CD14-positive monocyte (primary cell): ENCODE results near the gene SLC28A3. TPM values are rescaled to one million over a fixed set of nuclear protein-coding genes. Genes with fewer than 3 reads are reported as not detected.

Experiments used
- DNase-seq, 3 donors: peaks; one replicate each; pipeline ENCODE4 v3.0.0-alpha.2; 2011 to 2022
- H2AFZ ChIP-seq: 2 replicates; pipeline ENCODE4 v1.6.0; 2012; ENCODE audit warnings: mild to moderate bottlenecking, low read depth, low read length, inconsistent platforms; ENCODE audit not compliant: insufficient read depth, poor library complexity, severe bottlenecking
- H3K27ac ChIP-seq, 2 donors: 1 replicate in 1 of 2; 2 replicates in 1 of 2; pipeline ENCODE4 v1.5.1; 2012 to 2013; ENCODE audit warnings: low read length in 2 of 2, control low read depth in 1 of 2, inconsistent platforms in 1 of 2, low read depth in 1 of 2, mild to moderate bottlenecking in 1 of 2
- H3K27me3 ChIP-seq, 2 donors: one replicate each; pipeline versions ENCODE4 v1.6.0 to v1.6.1; 2011 to 2013; ENCODE audit warnings: low read length in 2 of 2; ENCODE audit not compliant: control insufficient read depth in 2 of 2, insufficient read depth in 2 of 2
- H3K36me3 ChIP-seq, 2 donors: replicated peaks in 1 of 2; 1 replicate in 1 of 2; 2 replicates in 1 of 2; pipeline versions ENCODE4 v1.5.1 to v1.6.1; 2012 to 2013; ENCODE audit warnings: low read length in 2 of 2, control low read depth in 1 of 2, inconsistent platforms in 1 of 2, mild to moderate bottlenecking in 1 of 2; ENCODE audit not compliant: insufficient read depth in 2 of 2, control insufficient read depth in 1 of 2
- H3K4me1 ChIP-seq, 2 donors: 1 replicate in 1 of 2; 2 replicates in 1 of 2; pipeline versions ENCODE4 v1.5.1 to v1.6.1; 2012 to 2013; ENCODE audit warnings: low read length in 2 of 2, control low read depth in 1 of 2, inconsistent platforms in 1 of 2, mild to moderate bottlenecking in 1 of 2, moderate library complexity in 1 of 2; ENCODE audit not compliant: insufficient read depth in 2 of 2, control insufficient read depth in 1 of 2
- H3K4me2 ChIP-seq: replicated peaks from 2 replicates; pipeline ENCODE3; 2012; ENCODE audit warnings: low read length, moderate library complexity, mild to moderate bottlenecking; ENCODE audit not compliant: poor library complexity, severe bottlenecking; ENCODE audit errors: extremely low read depth
- H3K4me3 ChIP-seq, 3 experiments: fragments of 200-600 bp in 1 of 3; sonication (generic) in 1 of 3; replicated peaks in 1 of 3; 1 replicate in 2 of 3; 2 replicates in 1 of 3; pipeline ENCODE4 v1.5.1; 2011 to 2013; ENCODE audit warnings: low read length in 3 of 3, mild to moderate bottlenecking in 3 of 3, control low read depth in 2 of 3, low read depth in 2 of 3, inconsistent platforms in 1 of 3, moderate library complexity in 1 of 3
- H3K79me2 ChIP-seq: 2 replicates; pipeline ENCODE4 v1.6.0; 2012; ENCODE audit warnings: mild to moderate bottlenecking, control low read depth, inconsistent platforms, low read length, moderate library complexity; ENCODE audit not compliant: insufficient read depth
- H3K9ac ChIP-seq: 2 replicates; pipeline ENCODE4 v1.6.0; 2017; ENCODE audit warnings: low read length, mild to moderate bottlenecking; ENCODE audit not compliant: insufficient read depth, poor library complexity, severe bottlenecking
- H3K9me3 ChIP-seq, 2 donors: replicated peaks in 1 of 2; 1 replicate in 1 of 2; 2 replicates in 1 of 2; pipeline versions ENCODE4 v1.5.1 to v1.6.1; 2012 to 2013; ENCODE audit warnings: low read length in 2 of 2, control low read depth in 1 of 2; ENCODE audit not compliant: control insufficient read depth in 1 of 2, insufficient read depth in 1 of 2
- H4K20me1 ChIP-seq: 2 replicates; pipeline ENCODE4 v1.6.0; 2012; ENCODE audit warnings: mild to moderate bottlenecking, low read length, control low read depth, moderate library complexity; ENCODE audit not compliant: insufficient read depth
- H3K27ac Mint-ChIP-seq, 7 donors: one replicate each; pipeline ENCODE4 v1.8.0; 2020; ENCODE audit warnings: mild to moderate bottlenecking in 7 of 7, mixed read lengths in 7 of 7, moderate library complexity in 6 of 7, inconsistent platforms in 2 of 7
- H3K27me3 Mint-ChIP-seq, 3 donors: one replicate each; pipeline ENCODE4 v1.8.0; 2021 to 2022; ENCODE audit warnings: low read depth in 3 of 3, mild to moderate bottlenecking in 3 of 3, mixed read lengths in 3 of 3, moderate library complexity in 3 of 3, inconsistent platforms in 1 of 3
- H3K36me3 Mint-ChIP-seq, 2 donors: one replicate each; pipeline ENCODE4 v1.8.0; 2020; ENCODE audit warnings: mixed read lengths in 2 of 2, inconsistent platforms in 1 of 2, mild to moderate bottlenecking in 1 of 2
- H3K4me1 Mint-ChIP-seq: one replicate; pipeline ENCODE4 v1.8.0; 2020; ENCODE audit warnings: mild to moderate bottlenecking, mixed read lengths
- H3K4me3 Mint-ChIP-seq, 2 donors: one replicate each; pipeline ENCODE4 v1.8.0; 2020; ENCODE audit warnings: mild to moderate bottlenecking in 2 of 2, mixed read lengths in 2 of 2, moderate library complexity in 1 of 2
- H3K9me3 Mint-ChIP-seq, 7 donors: one replicate each; pipeline ENCODE4 v1.8.0; 2020 to 2022; ENCODE audit warnings: mixed read lengths in 7 of 7, mild to moderate bottlenecking in 6 of 7, moderate library complexity in 6 of 7, inconsistent platforms in 2 of 7
- CTCF ChIP-seq: fragments of 200-600 bp; IDR thresholded peaks from one replicate; pipeline ENCODE4 v1.8.0; 2022; ENCODE audit warnings: antibody characterized with exemption, mild to moderate bottlenecking
- WGBS: methylation state at CpG from one replicate; pipeline ENCODE4 v1.1.5; 2013; ENCODE audit warnings: missing lambda C conversion rate; ENCODE audit not compliant: insufficient coverage; 5-methylcytosine and 5-hydroxymethylcytosine counted together
- intact Hi-C, 2 donors: fragments of 100-400 bp; cut with micrococcal nuclease; formaldehyde crosslinking; loops; one replicate each; pipeline versions ENCODE4 v1.15.0 to v1.15.1; 2023
- polyA plus RNA-seq, 3 donors: library from polyadenylated mRNA; depleted of rRNA in 1 of 3; unstranded in 2 of 3; stranded (reverse) in 1 of 3; fragments of 300-500 nt in 2 of 3; fragments of >200 nt in 1 of 3; fragmentation: Illumina TruSeq in 2 of 3; gene quantifications; 1 replicate in 2 of 3; 2 replicates in 1 of 3; pipeline ENCODE4 v1.2.3, GENCODE V29; 2012 to 2021

The SLC28A3 gene
- polyA plus RNA-seq, 3 donors: 1.9 TPM; not detected in 2

GRCh38 chr9:84361645-84362044 is 21.1 kb upstream of the SLC28A3 start:
- Histone ChIP-seq H4K20me1 (no peaks in the 10 kb centered on the region), H3K9ac (no peak overlapping the region), H2AFZ (no peak overlapping the region), H3K36me3 (no peaks in the 10 kb centered on the region), H3K27me3 (no peaks in the 10 kb centered on the region), H3K4me2 (no peak overlapping the region), H3K9me3 (no peaks in the 10 kb centered on the region), H3K27ac (no peak overlapping the region), H3K79me2 (no peaks in the 10 kb centered on the region), H3K4me3 (no peak overlapping the region), H3K4me1 (peaks cover 15 to 29% of the 10 kb centered on the region in 2 donors)
- intact Hi-C loops: no loop called here
- Mint-ChIP-seq H3K36me3 (peaks cover 2 to 5% of the 10 kb centered on the region in 2 donors), H3K4me3 (peak overlapping the region in 1 of 2 donors; percentile 9), H3K27me3 (peaks cover 0 to 2% (median 0%) of the 10 kb centered on the region in 3 donors), H3K4me1 (peaks cover 45% of the 10 kb centered on the region), H3K9me3 (peaks cover 0 to 2% (median 1%) of the 10 kb centered on the region in 7 donors), H3K27ac (peak overlapping the region in 2 of 7 donors; percentile 46 to 50)
- DNase-seq: no peak
- no CpG with 5 or more reads among the region's 6 CpGs for WGBS
- no peak for TF ChIP-seq CTCF

DNA sequence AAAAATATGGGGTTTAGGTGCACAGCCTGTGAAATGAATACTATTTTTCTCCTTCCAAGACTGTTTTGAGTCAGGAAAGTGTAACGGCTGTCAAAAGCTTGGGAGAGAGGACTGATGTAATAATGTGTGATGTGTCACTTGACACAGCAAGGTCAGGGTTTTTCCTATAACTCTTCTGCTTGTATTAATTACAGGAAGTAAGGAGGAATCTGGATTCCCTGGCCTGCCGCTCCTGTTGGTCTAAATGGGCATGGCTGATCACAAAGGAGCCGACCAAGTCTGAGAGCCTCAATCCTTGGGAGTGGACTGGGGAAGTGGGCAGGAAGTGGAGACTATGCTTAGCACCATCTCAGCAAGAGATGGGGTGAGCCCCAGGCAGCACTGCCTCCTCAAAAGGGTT is 16.7 kb upstream of the SLC28A3 start:
- peak overlapping the region in 1 of 7 donors; percentile 58 for H3K27ac Mint-ChIP-seq
- H3K4me1 Mint-ChIP-seq: peaks cover 19% of the 10 kb centered on the region
- intact Hi-C loops: no loop called here
- H3K27me3 ChIP-seq: no peaks in the 10 kb centered on the region
- 86% methylated on average over 1 of the region's 3 CpGs for WGBS
- no peak overlapping the region for H3K4me2 ChIP-seq
- peaks cover 0 to 1% (median 0%) of the 10 kb centered on the region in 7 donors for H3K9me3 Mint-ChIP-seq
- H3K9ac ChIP-seq: no peak overlapping the region
- peak overlapping the region; percentile 12 for H2AFZ ChIP-seq
- peak in 2 of 3 donors; percentile 5 to 59 for DNase-seq
- H3K27ac ChIP-seq: no peak overlapping the region
- no peak for TF ChIP-seq CTCF
- H3K4me1 ChIP-seq: peaks cover 0 to 8% of the 10 kb centered on the region in 2 donors
- peaks cover 0 to 3% (median 0%) of the 10 kb centered on the region in 3 donors for H3K27me3 Mint-ChIP-seq
- H3K4me3 Mint-ChIP-seq: no peak overlapping the region
- no peaks in the 10 kb centered on the region for H3K36me3 Mint-ChIP-seq
- H3K36me3 ChIP-seq: no peaks in the 10 kb centered on the region
- no peaks in the 10 kb centered on the region for H3K9me3 ChIP-seq
- H3K4me3 ChIP-seq: no peak overlapping the region
- H3K79me2 ChIP-seq: no peaks in the 10 kb centered on the region
- no peaks in the 10 kb centered on the region for H4K20me1 ChIP-seq
